HCT116 (cell line): ENCODE results near the gene FREM1. TPM values are rescaled to one million over a fixed set of nuclear protein-coding genes. Genes with fewer than 3 reads are reported as not detected.

ENCODE experiments used
- ATAC-seq: fragments of 200-7000 bp; cut with Tn5 transposase; 2 replicates; pipeline ENCODE4 v1.9.1; 2020; ENCODE audit warnings: mild to moderate bottlenecking, moderate library complexity
- BruUV-seq: library from RNA; stranded (reverse); fragments of 400-500 nt; replicated peaks from 2 replicates; lab custom pipeline; 2021; lab: Mats Ljungman, UMichigan
- CTCF ChIA-PET: fragments of 300-600 bp; sonication (Branson Sonifier 250); formaldehyde crosslinking; loops from one replicate; lab custom pipeline; 2021; ENCODE audit warnings: antibody characterized with exemption; lab: Charles Lee
- POLR2A ChIA-PET: fragments of 300-600, 350-600 bp; sonication (Branson Sonifier 250); formaldehyde crosslinking; loops from one replicate; lab custom pipeline; 2021; ENCODE audit warnings: antibody characterized with exemption; lab: Charles Lee
- RAD21 ChIA-PET, 2 experiments: fragments of 300-600 bp; sonication (Branson Sonifier 250); formaldehyde crosslinking; loops; one replicate each; lab custom pipeline; 2023; ENCODE audit warnings: low total read pairs in 2 of 2; ENCODE audit not compliant: uncharacterized antibody in 2 of 2, unreplicated experiment in 2 of 2, low non-redundant PET in 1 of 2; lab: Charles Lee
- DNase-seq: peaks from one replicate; pipeline ENCODE4 v3.0.0-alpha.2; 2010; ENCODE audit warnings: low read depth, low spot score
- H2AFZ ChIP-seq: fragments of 200-600 bp; shearing (Covaris generic), sonication (generic); 2 replicates; pipeline ENCODE4 v1.6.1; 2017; ENCODE audit warnings: low read depth, mixed run types, mixed read lengths, antibody characterized with exemption, low read length; ENCODE audit not compliant: poor library complexity, severe bottlenecking
- H3K27ac ChIP-seq: 2 replicates; pipeline ENCODE4 v1.5.1; 2012; ENCODE audit warnings: low read depth, low read length
- H3K27me3 ChIP-seq: fragments of 200-600 bp; sonication (generic); 2 replicates; pipeline ENCODE4 v1.6.1; 2016; ENCODE audit warnings: mixed run types, low read length, mixed read lengths; ENCODE audit not compliant: insufficient read depth
- H3K36me3 ChIP-seq, 2 experiments: fragments of 200-500 bp in 1 of 2; fragments of 200-600 bp in 1 of 2; sonication (Bioruptor generic) in 1 of 2; sonication (generic) in 1 of 2; 2 replicates each; pipeline versions ENCODE4 v1.5.1 to v1.6.1; 2014 to 2016; ENCODE audit warnings: low read length in 2 of 2, inconsistent platforms in 1 of 2, mixed read lengths in 1 of 2, mixed run types in 1 of 2; ENCODE audit not compliant: insufficient read depth in 2 of 2, control insufficient read depth in 1 of 2
- H3K4me1 ChIP-seq, 2 experiments: fragments of 200-600 bp in 1 of 2; sonication (generic) in 1 of 2; 2 replicates each; pipeline versions ENCODE4 v1.5.1 to v1.6.1; 2012 to 2017; ENCODE audit warnings: low read length in 2 of 2, inconsistent platforms in 1 of 2, mild to moderate bottlenecking in 1 of 2, mixed read lengths in 1 of 2, mixed run types in 1 of 2, moderate library complexity in 1 of 2; ENCODE audit not compliant: insufficient read depth in 2 of 2, control insufficient read depth in 1 of 2
- H3K4me2 ChIP-seq: fragments of 200-600 bp; sonication (generic); 2 replicates; pipeline ENCODE4 v1.6.1; 2017; ENCODE audit warnings: mixed run types, low read length, mixed read lengths
- H3K4me3 ChIP-seq, 2 experiments: fragments of 200-600 bp in 1 of 2; sonication (generic) in 1 of 2; replicated peaks in 1 of 2; 2 replicates each; pipeline ENCODE4 v1.5.1; 2011 to 2016; ENCODE audit warnings: low read length in 2 of 2, control low read depth in 1 of 2, low read depth in 1 of 2, mild to moderate bottlenecking in 1 of 2, mixed read lengths in 1 of 2, mixed run types in 1 of 2
- H3K79me2 ChIP-seq: fragments of 200-600 bp; sonication (generic); 2 replicates; pipeline ENCODE4 v1.6.1; 2017; ENCODE audit warnings: mild to moderate bottlenecking, mixed run types, low read length, moderate library complexity, mixed read lengths; ENCODE audit not compliant: insufficient read depth
- H3K9ac ChIP-seq: fragments of 200-600 bp; sonication (generic); 2 replicates; pipeline ENCODE4 v1.6.1; 2016; ENCODE audit warnings: low read length, mixed read lengths
- H3K9me2 ChIP-seq: fragments of 200-600 bp; sonication (generic), shearing (Covaris generic); 2 replicates; pipeline ENCODE4 v1.6.1; 2017; ENCODE audit warnings: mixed run types, mild to moderate bottlenecking, moderate library complexity; ENCODE audit not compliant: insufficient read depth
- H3K9me3 ChIP-seq, 2 experiments: fragments of 200-500 bp in 1 of 2; fragments of 200-600 bp in 1 of 2; sonication (Bioruptor generic) in 1 of 2; sonication (generic) in 1 of 2; 2 replicates each; pipeline ENCODE4 v1.6.1; 2014 to 2017; ENCODE audit warnings: low read length in 2 of 2, mixed read lengths in 2 of 2, inconsistent platforms in 1 of 2, low read depth in 1 of 2, mild to moderate bottlenecking in 1 of 2, mixed run types in 1 of 2, moderate library complexity in 1 of 2; ENCODE audit not compliant: control insufficient read depth in 1 of 2, insufficient read depth in 1 of 2
- H4K20me1 ChIP-seq: fragments of 200-600 bp; sonication (generic), shearing (Covaris generic); 2 replicates; pipeline ENCODE4 v1.6.1; 2017; ENCODE audit warnings: mixed run types, mild to moderate bottlenecking, moderate library complexity; ENCODE audit not compliant: insufficient read depth
- EGR1 ChIP-seq: IDR thresholded peaks from 2 replicates; pipeline ENCODE4 v1.6.1; 2012; ENCODE audit warnings: low read depth
- ELF1 ChIP-seq: IDR thresholded peaks from 2 replicates; pipeline ENCODE4 v1.6.1; 2012; ENCODE audit warnings: low read depth, borderline replicate concordance
- FOSL1 ChIP-seq: IDR thresholded peaks from 2 replicates; pipeline ENCODE4 v1.6.1; 2012; ENCODE audit warnings: low read depth
- POLR2A ChIP-seq: IDR thresholded peaks from 2 replicates; pipeline ENCODE4 v1.7.0; 2011; ENCODE audit warnings: borderline replicate concordance; ENCODE audit not compliant: insufficient read depth, insufficient read length; ENCODE audit errors: extremely low read depth
- RAD21 ChIP-seq: IDR thresholded peaks from 2 replicates; pipeline ENCODE4 v1.6.1; 2012; ENCODE audit warnings: low read depth, mild to moderate bottlenecking
- SIN3A ChIP-seq: IDR thresholded peaks from 2 replicates; pipeline ENCODE4 v1.6.1; 2012; ENCODE audit warnings: low read depth
- TCF7L2 ChIP-seq: IDR thresholded peaks from 2 replicates; pipeline ENCODE4 v1.7.0; 2011; ENCODE audit warnings: borderline replicate concordance, inconsistent platforms; ENCODE audit not compliant: insufficient read depth, insufficient read length; ENCODE audit errors: extremely low read depth
- YY1 ChIP-seq: IDR thresholded peaks from 2 replicates; pipeline ENCODE4 v1.6.1; 2011; ENCODE audit warnings: low read length, low read depth, moderate library complexity, mild to moderate bottlenecking; ENCODE audit not compliant: insufficient replicate concordance; ENCODE audit errors: extremely low read depth
- ZFX ChIP-seq: fragments of 450-650 bp; IDR thresholded peaks from 2 replicates; pipeline ENCODE4 v1.6.1; 2017
- ZNF274 ChIP-seq: fragments of 200-500 bp; sonication (Bioruptor generic); IDR thresholded peaks from 2 replicates; pipeline ENCODE4 v1.6.1; 2014; ENCODE audit warnings: mild to moderate bottlenecking, low read depth, low read length, inconsistent platforms
- intact Hi-C: fragments of 100-400 bp; cut with micrococcal nuclease; formaldehyde crosslinking; loops from 2 replicates; pipeline ENCODE4 v1.10.0; 2022
- total RNA-seq: library from RNA; stranded (reverse); gene quantifications from one replicate; pipeline ENCODE4 v1.2.1, GENCODE V29; 2021; ENCODE audit not compliant: unreplicated experiment
- TF ChIP-seq, protein P1 (sequence below): IDR thresholded peaks from 2 replicates; pipeline ENCODE4 v1.6.1; 2012; ENCODE audit warnings: low read depth
- TF ChIP-seq, protein P2 (sequence below): IDR thresholded peaks from 2 replicates; pipeline ENCODE4 v1.6.1; 2012
- TF ChIP-seq, protein P3 (sequence below): IDR thresholded peaks from 2 replicates; pipeline ENCODE4 v1.6.1; 2012

FREM1 gene
- total RNA-seq, 1 experiment from 2014 or later: 0.12 TPM

DNA sequence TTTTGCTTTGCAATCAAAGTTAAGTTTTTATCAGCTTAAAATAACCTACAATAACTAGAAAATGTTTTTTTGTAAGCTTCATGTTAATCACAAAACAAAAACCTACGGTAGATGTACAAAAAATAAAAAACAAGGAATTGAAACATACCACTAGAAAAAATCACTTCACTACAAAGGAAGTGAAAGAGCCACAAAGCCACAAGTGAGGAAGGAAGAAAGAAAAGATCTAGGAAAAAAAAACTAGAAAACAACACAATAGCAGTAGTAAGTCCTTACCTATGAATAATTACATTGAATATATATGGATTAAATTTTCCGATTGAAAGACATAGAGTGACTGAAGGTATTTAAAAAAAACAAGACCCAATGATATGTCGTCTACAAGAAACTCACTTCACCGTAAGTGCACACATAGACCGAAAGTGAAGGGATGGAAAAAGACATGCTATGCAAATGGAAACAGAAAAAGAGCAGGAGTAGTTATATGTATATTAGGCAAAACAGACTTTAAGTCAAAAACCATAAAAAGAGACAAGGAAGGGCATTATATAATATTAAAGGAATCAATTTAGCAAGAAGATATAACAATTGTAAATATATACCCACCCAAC lies 203.6 kb downstream of the FREM1 start:
- no peaks in the 10 kb centered on the region for H4K20me1 ChIP-seq
- POLR2A ChIA-PET: no interaction called here
- ATAC-seq (no peak), DNase-seq (no peak)
- H3K9ac ChIP-seq: no peak overlapping the region
- no peak overlapping the region for H3K4me2 ChIP-seq
- H3K4me1 ChIP-seq: no peaks in the 10 kb centered on the region
- no peak overlapping the region for H3K27ac ChIP-seq
- no peak for TF ChIP-seq YY1
- no peak for TF ChIP-seq FOSL1
- no peak for TF ChIP-seq POLR2A
- TF ChIP-seq, protein P1, sequence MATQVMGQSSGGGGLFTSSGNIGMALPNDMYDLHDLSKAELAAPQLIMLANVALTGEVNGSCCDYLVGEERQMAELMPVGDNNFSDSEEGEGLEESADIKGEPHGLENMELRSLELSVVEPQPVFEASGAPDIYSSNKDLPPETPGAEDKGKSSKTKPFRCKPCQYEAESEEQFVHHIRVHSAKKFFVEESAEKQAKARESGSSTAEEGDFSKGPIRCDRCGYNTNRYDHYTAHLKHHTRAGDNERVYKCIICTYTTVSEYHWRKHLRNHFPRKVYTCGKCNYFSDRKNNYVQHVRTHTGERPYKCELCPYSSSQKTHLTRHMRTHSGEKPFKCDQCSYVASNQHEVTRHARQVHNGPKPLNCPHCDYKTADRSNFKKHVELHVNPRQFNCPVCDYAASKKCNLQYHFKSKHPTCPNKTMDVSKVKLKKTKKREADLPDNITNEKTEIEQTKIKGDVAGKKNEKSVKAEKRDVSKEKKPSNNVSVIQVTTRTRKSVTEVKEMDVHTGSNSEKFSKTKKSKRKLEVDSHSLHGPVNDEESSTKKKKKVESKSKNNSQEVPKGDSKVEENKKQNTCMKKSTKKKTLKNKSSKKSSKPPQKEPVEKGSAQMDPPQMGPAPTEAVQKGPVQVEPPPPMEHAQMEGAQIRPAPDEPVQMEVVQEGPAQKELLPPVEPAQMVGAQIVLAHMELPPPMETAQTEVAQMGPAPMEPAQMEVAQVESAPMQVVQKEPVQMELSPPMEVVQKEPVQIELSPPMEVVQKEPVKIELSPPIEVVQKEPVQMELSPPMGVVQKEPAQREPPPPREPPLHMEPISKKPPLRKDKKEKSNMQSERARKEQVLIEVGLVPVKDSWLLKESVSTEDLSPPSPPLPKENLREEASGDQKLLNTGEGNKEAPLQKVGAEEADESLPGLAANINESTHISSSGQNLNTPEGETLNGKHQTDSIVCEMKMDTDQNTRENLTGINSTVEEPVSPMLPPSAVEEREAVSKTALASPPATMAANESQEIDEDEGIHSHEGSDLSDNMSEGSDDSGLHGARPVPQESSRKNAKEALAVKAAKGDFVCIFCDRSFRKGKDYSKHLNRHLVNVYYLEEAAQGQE: no peak
- no peak for TF ChIP-seq ELF1
- RAD21 ChIA-PET: no interaction called here
- BruUV-seq: no TSS peak
- H2AFZ ChIP-seq: no peak overlapping the region
- H3K79me2 ChIP-seq: no peaks in the 10 kb centered on the region
- CTCF ChIA-PET: no interaction called here
- H3K9me2 ChIP-seq: no peaks in the 10 kb centered on the region
- no peak overlapping the region for H3K4me3 ChIP-seq
- no peaks in the 10 kb centered on the region for H3K9me3 ChIP-seq
- no peaks in the 10 kb centered on the region for H3K36me3 ChIP-seq
- intact Hi-C loops: no loop called here
- peaks cover 5% of the 10 kb centered on the region; the same call in 1 of the 2 replicates for H3K27me3 ChIP-seq

DNA sequence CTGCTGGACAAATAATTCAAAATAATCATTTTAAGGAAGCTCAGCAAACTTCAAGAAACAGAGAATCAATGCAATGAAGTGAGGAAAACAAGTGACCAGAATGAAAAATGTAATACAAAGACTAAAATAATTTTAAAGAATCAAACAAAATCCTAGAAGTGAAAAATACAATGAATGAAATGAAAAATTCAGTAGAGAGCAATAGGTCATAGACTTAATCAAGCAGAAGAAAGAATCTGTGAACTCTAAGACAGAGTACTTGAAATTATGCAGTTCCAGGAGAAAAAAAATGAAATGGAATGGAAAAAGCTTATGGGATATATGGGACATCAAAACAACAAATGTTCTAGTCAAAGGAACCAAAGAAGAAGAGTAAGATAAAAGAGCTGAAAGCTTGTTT lies 205.1 kb downstream of the FREM1 start:
- no TSS peak for BruUV-seq
- POLR2A ChIA-PET: no interaction called here
- Histone ChIP-seq H4K20me1 (no peaks in the 10 kb centered on the region), H3K79me2 (no peaks in the 10 kb centered on the region), H3K9ac (no peak overlapping the region), H3K4me2 (no peak overlapping the region), H3K27ac (no peak overlapping the region), H3K9me2 (no peaks in the 10 kb centered on the region), H3K4me1 (no peaks in the 10 kb centered on the region), H3K4me3 (no peak overlapping the region), H3K36me3 (no peaks in the 10 kb centered on the region), H3K27me3 (peaks cover 11% of the 10 kb centered on the region), H3K9me3 (no peaks in the 10 kb centered on the region), H2AFZ (no peak overlapping the region)
- CTCF ChIA-PET: no interaction called here
- intact Hi-C loops: no loop called here
- ATAC-seq (no peak), DNase-seq (no peak)
- RAD21 ChIA-PET: no interaction called here
- TF ChIP-seq, protein P1: no peak
- TF ChIP-seq FOSL1 (no peak), RAD21 (no peak), SIN3A (no peak), YY1 (no peak), TCF7L2 (no peak), ZFX (no peak), ZNF274 (no peak), EGR1 (no peak)
- TF ChIP-seq, protein P2, sequence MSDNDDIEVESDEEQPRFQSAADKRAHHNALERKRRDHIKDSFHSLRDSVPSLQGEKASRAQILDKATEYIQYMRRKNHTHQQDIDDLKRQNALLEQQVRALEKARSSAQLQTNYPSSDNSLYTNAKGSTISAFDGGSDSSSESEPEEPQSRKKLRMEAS: no peak
- TF ChIP-seq, protein P3, sequence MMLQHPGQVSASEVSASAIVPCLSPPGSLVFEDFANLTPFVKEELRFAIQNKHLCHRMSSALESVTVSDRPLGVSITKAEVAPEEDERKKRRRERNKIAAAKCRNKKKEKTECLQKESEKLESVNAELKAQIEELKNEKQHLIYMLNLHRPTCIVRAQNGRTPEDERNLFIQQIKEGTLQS: no peak
